HG03432 (cell line): Measurements from ENCODE around the gene KCNMA1.

Source experiments
- ATAC-seq: cut with Tn5 transposase; IDR thresholded peaks from one replicate; pipeline ENCODE4 v1.9.1; 2021; ENCODE audit warnings: mild to moderate bottlenecking, moderate library complexity; ENCODE audit not compliant: unreplicated experiment

KCNMA1 gene

GRCh38 chr10:77563638-77564270 is 73.9 kb downstream of the KCNMA1 start:
- no peak for ATAC-seq

- ATAC-seq: no peak
Observed at GRCh38 chr10:77562742-77563141, 74.9 kb downstream of the KCNMA1 start.

- no peak for ATAC-seq
Observed at GRCh38 chr10:77561991-77562390, 75.6 kb downstream of the KCNMA1 start.

GRCh38 chr10:77560471-77560870 is 77.1 kb downstream of the KCNMA1 start:
- no peak for ATAC-seq

- no peak for ATAC-seq
Observed at GRCh38 chr10:77560052-77560451, 77.6 kb downstream of the KCNMA1 start.

GRCh38 chr10:77556990-77557601 is 80.5 kb downstream of the KCNMA1 start:
- ATAC-seq: no peak

GRCh38 chr10:77555591-77556212 is 81.9 kb downstream of the KCNMA1 start:
- no peak for ATAC-seq

- ATAC-seq: no peak
Observed at GRCh38 chr10:77554996-77555397, 82.6 kb downstream of the KCNMA1 start.

GRCh38 chr10:77553966-77554365 is 83.6 kb downstream of the KCNMA1 start:
- no peak for ATAC-seq

GRCh38 chr10:77553311-77553710 is 84.3 kb downstream of the KCNMA1 start:
- no peak for ATAC-seq

GRCh38 chr10:77552252-77552651 is 85.4 kb downstream of the KCNMA1 start:
- ATAC-seq: no peak

- no peak for ATAC-seq
Observed at GRCh38 chr10:77550378-77550777, 87.2 kb downstream of the KCNMA1 start.

- ATAC-seq: no peak
Observed at GRCh38 chr10:77548671-77549070, 88.9 kb downstream of the KCNMA1 start.

GRCh38 chr10:77548157-77548556 is 89.5 kb downstream of the KCNMA1 start:
- ATAC-seq: no peak

GRCh38 chr10:77547307-77548050 is 90.1 kb downstream of the KCNMA1 start:
- ATAC-seq: no peak

GRCh38 chr10:77546042-77546441 is 91.6 kb downstream of the KCNMA1 start:
- ATAC-seq: no peak

GRCh38 chr10:77545585-77545984 is 92.0 kb downstream of the KCNMA1 start:
- no peak for ATAC-seq

- no peak for ATAC-seq
Observed at GRCh38 chr10:77544617-77545016, 93.0 kb downstream of the KCNMA1 start.

- no peak for ATAC-seq
Observed at GRCh38 chr10:77542710-77543259, 94.8 kb downstream of the KCNMA1 start.

- no peak for ATAC-seq
Observed at GRCh38 chr10:77541944-77542343, 95.7 kb downstream of the KCNMA1 start.

GRCh38 chr10:77541247-77541646 is 96.4 kb downstream of the KCNMA1 start:
- no peak for ATAC-seq
